SK-N-SH (cell line): ENCODE data around the gene RNASE3.

Experiments used
- FOSL2 ChIP-seq: IDR thresholded peaks from 2 replicates; pipeline ENCODE4 v1.4.0; 2012; ENCODE audit warnings: low read depth, mild to moderate bottlenecking, moderate library complexity, borderline replicate concordance
- GATA2 ChIP-seq: sonication (generic); formaldehyde crosslinking; IDR thresholded peaks from 2 replicates; pipeline ENCODE4 v1.5.0; 2020; ENCODE audit warnings: mild to moderate bottlenecking, missing genetic modification reagents
- POLR2AphosphoS5 ChIP-seq: IDR thresholded peaks from 2 replicates; pipeline ENCODE4 v1.6.1; 2012; ENCODE audit warnings: low read depth, low read length
- RCOR1 ChIP-seq: fragments of 150-350 bp; IDR thresholded peaks from 2 replicates; pipeline ENCODE4 v1.6.1; 2017; ENCODE audit warnings: antibody characterized with exemption, low read length
- TF ChIP-seq, protein P1 (sequence below): fragments of 200-600 bp; sonication (generic); IDR thresholded peaks from 2 replicates; pipeline ENCODE4 v1.6.1; 2017; ENCODE audit warnings: antibody characterized with exemption, mild to moderate bottlenecking, moderate library complexity
- TF ChIP-seq, protein P2 (sequence below): IDR thresholded peaks from 2 replicates; pipeline ENCODE4 v1.4.0; 2012; ENCODE audit warnings: low read depth, borderline replicate concordance

DNA sequence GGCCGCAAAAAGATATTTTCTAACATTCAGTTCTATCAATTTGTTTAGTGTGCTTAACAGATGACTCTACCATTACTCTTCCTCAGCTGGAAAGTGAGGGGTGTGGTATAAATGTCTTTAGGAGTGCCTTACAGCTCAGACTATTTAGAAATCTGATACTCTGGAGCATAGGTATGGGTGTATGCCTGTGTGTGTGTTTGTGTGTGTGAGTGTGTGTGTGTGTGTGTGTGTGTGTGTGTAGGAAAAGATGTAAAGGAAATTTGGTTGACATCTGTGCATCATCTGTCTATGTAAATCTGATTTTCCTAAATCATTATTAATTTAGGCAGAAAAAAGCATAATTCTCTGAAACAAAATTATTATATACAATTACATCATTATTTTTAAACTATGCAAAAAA lies 16.0 kb downstream of the RNASE3 start:
- TF ChIP-seq GATA2 (CRISPR knock-in tag) (no peak), RCOR1 (no peak), FOSL2 (no peak), POLR2AphosphoS5 (no peak)
- TF ChIP-seq, protein P1, sequence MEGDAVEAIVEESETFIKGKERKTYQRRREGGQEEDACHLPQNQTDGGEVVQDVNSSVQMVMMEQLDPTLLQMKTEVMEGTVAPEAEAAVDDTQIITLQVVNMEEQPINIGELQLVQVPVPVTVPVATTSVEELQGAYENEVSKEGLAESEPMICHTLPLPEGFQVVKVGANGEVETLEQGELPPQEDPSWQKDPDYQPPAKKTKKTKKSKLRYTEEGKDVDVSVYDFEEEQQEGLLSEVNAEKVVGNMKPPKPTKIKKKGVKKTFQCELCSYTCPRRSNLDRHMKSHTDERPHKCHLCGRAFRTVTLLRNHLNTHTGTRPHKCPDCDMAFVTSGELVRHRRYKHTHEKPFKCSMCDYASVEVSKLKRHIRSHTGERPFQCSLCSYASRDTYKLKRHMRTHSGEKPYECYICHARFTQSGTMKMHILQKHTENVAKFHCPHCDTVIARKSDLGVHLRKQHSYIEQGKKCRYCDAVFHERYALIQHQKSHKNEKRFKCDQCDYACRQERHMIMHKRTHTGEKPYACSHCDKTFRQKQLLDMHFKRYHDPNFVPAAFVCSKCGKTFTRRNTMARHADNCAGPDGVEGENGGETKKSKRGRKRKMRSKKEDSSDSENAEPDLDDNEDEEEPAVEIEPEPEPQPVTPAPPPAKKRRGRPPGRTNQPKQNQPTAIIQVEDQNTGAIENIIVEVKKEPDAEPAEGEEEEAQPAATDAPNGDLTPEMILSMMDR = no peak
- TF ChIP-seq, protein P2, sequence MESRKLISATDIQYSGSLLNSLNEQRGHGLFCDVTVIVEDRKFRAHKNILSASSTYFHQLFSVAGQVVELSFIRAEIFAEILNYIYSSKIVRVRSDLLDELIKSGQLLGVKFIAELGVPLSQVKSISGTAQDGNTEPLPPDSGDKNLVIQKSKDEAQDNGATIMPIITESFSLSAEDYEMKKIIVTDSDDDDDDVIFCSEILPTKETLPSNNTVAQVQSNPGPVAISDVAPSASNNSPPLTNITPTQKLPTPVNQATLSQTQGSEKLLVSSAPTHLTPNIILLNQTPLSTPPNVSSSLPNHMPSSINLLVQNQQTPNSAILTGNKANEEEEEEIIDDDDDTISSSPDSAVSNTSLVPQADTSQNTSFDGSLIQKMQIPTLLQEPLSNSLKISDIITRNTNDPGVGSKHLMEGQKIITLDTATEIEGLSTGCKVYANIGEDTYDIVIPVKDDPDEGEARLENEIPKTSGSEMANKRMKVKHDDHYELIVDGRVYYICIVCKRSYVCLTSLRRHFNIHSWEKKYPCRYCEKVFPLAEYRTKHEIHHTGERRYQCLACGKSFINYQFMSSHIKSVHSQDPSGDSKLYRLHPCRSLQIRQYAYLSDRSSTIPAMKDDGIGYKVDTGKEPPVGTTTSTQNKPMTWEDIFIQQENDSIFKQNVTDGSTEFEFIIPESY = no peak
